Activated naive CD8-positive, alpha-beta T cell treated with anti-CD3 and anti-CD28 coated beads, Interleukin-2, amount 10 ng/mL, durations not matched to agents 7 days and 5 days (primary cell): ENCODE results near the gene HOXA5. TPM values are rescaled to one million over a fixed set of nuclear protein-coding genes. Genes with fewer than 3 reads are reported as not detected.

ENCODE experiments used
- ATAC-seq: fragments of 150-1000 bp; cut with Tn5 transposase; one replicate; pipeline ENCODE4 v1.10.0; 2021; ENCODE audit warnings: low read depth, moderate library complexity
- POLR2A ChIA-PET: fragments of 350-600 bp; sonication (Branson Sonifier 250); formaldehyde crosslinking; loops from one replicate; lab custom pipeline; 2021; ENCODE audit warnings: antibody characterized with exemption; lab: Charles Lee
- DNase-seq: peaks from one replicate; pipeline ENCODE4 v3.0.0; 2021
- H3K27ac Mint-ChIP-seq: one replicate; pipeline ENCODE4 v1.8.0; 2022; ENCODE audit warnings: mild to moderate bottlenecking, mixed read lengths
- H3K27me3 Mint-ChIP-seq: one replicate; pipeline ENCODE4 v1.8.0; 2022; ENCODE audit warnings: mild to moderate bottlenecking, moderate library complexity, mixed read lengths
- H3K36me3 Mint-ChIP-seq: one replicate; pipeline ENCODE4 v1.8.0; 2021; ENCODE audit warnings: mild to moderate bottlenecking, mixed read lengths
- H3K4me1 Mint-ChIP-seq: one replicate; pipeline ENCODE4 v1.8.0; 2021; ENCODE audit warnings: mixed read lengths
- H3K4me3 Mint-ChIP-seq: one replicate; pipeline ENCODE4 v1.8.0; 2022; ENCODE audit warnings: mild to moderate bottlenecking, moderate library complexity, mixed read lengths
- H3K9me3 Mint-ChIP-seq: one replicate; pipeline ENCODE4 v1.8.0; 2021; ENCODE audit warnings: mixed read lengths
- total RNA-seq, 2 experiments: library from RNA; stranded (reverse); gene quantifications; one replicate each; pipeline ENCODE4 v1.2.3, GENCODE V29; 2021

The HOXA5 gene
- total RNA-seq, 2 experiments from 2014 or later = not detected

DNA sequence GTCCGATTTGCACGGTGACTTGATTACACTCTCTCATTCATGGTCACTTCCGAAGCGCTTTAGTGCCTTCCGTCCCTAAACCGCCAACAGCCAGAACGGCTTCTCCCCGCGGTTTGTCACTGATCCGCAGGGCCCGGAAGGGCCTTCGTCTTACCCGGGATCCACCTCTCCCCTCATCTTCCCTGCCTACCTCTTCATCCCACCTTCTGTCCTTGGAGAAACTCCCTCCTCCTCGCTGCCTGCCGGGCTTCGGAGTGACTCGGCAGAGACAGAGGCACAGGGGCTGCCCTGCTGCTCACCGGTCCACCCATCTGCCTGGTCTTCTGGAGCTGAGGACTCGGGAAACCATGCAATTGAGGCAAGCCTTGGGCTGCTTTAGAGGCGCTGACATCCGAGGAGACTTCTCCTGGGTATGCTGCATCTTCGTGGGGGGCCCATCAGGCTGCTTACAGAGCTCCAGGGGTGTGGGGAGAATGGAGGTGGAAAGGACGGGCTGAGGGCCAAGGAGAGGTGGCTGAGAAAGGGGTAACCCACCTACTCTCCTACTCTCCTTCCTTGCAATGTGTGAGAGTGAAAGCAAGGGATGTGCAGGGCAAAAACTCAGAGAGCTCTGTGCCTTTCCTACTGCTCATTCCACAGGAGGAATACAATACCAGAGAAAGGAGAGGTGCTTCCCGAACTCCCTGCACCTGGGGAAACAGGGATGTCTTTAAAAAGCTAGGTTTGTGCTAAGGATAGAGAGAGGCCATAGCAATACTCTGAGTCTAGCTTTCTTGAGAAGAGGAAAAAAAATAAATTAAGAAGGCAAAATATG is 42.6 kb upstream of the HOXA5 start:
- Mint-ChIP-seq H3K9me3 (no peaks in the 10 kb centered on the region), H3K27me3 (peaks cover 92% of the 10 kb centered on the region), H3K4me3 (peak overlapping the region; percentile 68), H3K4me1 (peaks cover 30% of the 10 kb centered on the region), H3K27ac (peak overlapping the region; percentile 27), H3K36me3 (peaks cover 2% of the 10 kb centered on the region)
- ATAC-seq = no peak
- peak; percentile 42 for DNase-seq
- POLR2A ChIA-PET = interaction anchor here (0.9 kb wide), 1 partner anchor 31 kb away, joined by 4 read pairs; no protein-coding TSS in a partner anchor

- Mint-ChIP-seq H3K27ac (peak within 1 kb of the TSS; percentile 27), H3K36me3 (peaks cover 2% of the 10 kb centered on the region), H3K4me1 (peaks cover 30% of the 10 kb centered on the region)
These were observed 41.8 kb upstream of the HOXA5 start, which contains the start of gene HOXA11 for GRCh38 chr7:27185013-27185853. Gene HOXA11, minus strand, starts transcription at chr7:27185232. Its CDS starts 88 bp downstream, at chr7:27185144.

GRCh38 chr7:27184337-27185012 is 41.0 kb upstream of the HOXA5 start:
- H3K9me3 Mint-ChIP-seq = no peaks in the 10 kb centered on the region
- peak overlapping the region; percentile 68 for H3K4me3 Mint-ChIP-seq
- no peak for ATAC-seq
- POLR2A ChIA-PET = no interaction called here
- H3K27ac Mint-ChIP-seq = peak overlapping the region; percentile 22
- H3K36me3 Mint-ChIP-seq = peaks cover 1% of the 10 kb centered on the region
- DNase-seq = peak; percentile 59
- H3K27me3 Mint-ChIP-seq = peaks cover 85% of the 10 kb centered on the region
- peaks cover 31% of the 10 kb centered on the region for H3K4me1 Mint-ChIP-seq

More at GRCh38 chr7:27185013-27185853, 41.8 kb upstream of the HOXA5 start, which contains the start of gene HOXA11:
- H3K4me3 Mint-ChIP-seq = peak within 1 kb of the TSS; percentile 68
- no peak for ATAC-seq
- peak; percentile 43 for DNase-seq
- peaks cover 88% of the 10 kb centered on the region for H3K27me3 Mint-ChIP-seq
- POLR2A ChIA-PET = interaction anchor here (0.9 kb wide), 1 partner anchor 30 kb away, joined by 4 read pairs; no protein-coding TSS in a partner anchor
- no peaks in the 10 kb centered on the region for H3K9me3 Mint-ChIP-seq

DNA sequence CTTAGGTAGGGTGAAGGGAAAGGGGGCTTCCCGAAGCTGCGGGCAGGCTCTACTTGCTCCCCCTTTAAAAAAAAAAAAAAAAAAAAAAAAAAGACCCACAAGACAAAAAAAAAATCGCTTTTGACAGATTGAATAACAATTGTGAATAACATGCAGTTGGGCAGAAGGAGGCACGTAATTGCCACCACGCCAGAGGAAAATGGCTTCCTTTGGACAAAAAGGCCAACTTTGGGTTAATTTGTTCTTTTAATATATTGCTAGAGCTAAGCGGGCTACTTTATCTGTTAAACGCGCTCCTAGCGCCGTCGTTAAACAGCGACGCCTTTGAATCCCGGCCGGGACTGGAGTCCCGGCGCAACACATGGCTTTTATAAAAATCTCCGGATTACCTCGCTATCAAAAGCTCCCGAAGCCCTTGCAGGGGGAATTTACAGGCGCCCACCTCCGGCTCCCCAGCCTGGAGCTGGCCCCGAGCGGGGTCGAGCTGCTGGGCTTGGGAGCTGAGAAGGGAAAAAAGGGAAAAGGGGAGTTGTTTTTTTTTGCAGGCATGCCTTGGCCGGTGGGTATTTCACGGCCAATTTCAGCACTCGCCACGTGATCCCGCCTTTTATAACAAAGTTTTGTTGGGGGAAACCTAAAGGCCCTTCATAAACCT is 40.3 kb upstream of the HOXA5 start:
- Mint-ChIP-seq H3K9me3 (no peaks in the 10 kb centered on the region), H3K27ac (no peak overlapping the region), H3K36me3 (peaks cover 1% of the 10 kb centered on the region), H3K4me3 (peak overlapping the region; percentile 40), H3K27me3 (peaks cover 85% of the 10 kb centered on the region), H3K4me1 (peaks cover 32% of the 10 kb centered on the region)
- ATAC-seq (no peak), DNase-seq (peak; percentile 27)
- POLR2A ChIA-PET = interaction anchor here (0.6 kb wide), 1 partner anchor 29 kb away, joined by 5 read pairs; no protein-coding TSS in a partner anchor

DNA sequence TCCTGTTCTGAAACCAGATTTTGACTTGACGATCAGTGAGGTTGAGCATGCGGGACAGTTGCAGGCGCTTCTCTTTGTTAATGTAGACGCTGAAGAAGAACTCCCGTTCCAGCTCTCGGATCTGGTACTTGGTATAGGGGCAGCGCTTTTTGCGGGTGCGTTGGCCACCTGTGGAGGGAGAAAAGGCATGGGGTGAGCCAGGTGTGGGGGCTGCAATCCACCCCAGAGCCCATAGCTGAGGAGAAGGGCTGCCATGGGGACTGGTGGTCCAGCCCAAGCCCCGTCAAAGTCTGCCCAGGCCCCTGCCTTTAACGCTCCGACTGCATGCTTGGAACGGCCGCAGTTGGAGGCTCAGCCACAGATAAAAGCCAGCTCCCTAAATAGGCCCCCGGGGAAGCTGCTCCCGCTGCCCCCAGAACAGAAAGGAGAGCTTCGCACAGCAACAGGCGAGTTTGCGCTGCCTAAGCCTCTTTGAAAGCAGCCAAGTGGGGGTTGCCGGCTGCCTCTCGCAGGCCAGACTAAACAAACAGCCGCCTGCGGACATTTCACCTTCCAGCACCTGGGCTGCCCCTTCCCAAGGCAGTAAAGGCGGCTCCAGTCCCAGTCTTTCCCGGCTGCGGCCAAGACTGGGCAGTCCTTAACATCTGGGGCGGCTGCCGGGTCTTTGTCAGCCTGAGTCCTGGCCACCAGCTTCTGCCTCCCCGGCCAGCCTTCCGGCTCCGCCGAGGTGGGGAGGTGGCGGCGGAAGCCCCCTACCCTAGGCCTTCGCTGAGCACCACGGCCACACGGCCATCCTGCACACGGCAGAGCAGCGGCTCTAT is 39.6 kb upstream of the HOXA5 start:
- POLR2A ChIA-PET = interaction anchor here (0.6 kb wide), 1 partner anchor 28 kb away, joined by 5 read pairs; no protein-coding TSS in a partner anchor
- peak; percentile 34 for DNase-seq
- Mint-ChIP-seq H3K4me1 (peaks cover 25% of the 10 kb centered on the region), H3K36me3 (peaks cover 1% of the 10 kb centered on the region), H3K27ac (no peak overlapping the region), H3K4me3 (no peak overlapping the region), H3K27me3 (peaks cover 85% of the 10 kb centered on the region), H3K9me3 (no peaks in the 10 kb centered on the region)
- ATAC-seq = no peak

GRCh38 chr7:27182285-27182841 is 38.9 kb upstream of the HOXA5 start:
- Mint-ChIP-seq H3K36me3 (peaks cover 1% of the 10 kb centered on the region), H3K27ac (no peak overlapping the region), H3K4me3 (no peak overlapping the region), H3K9me3 (no peaks in the 10 kb centered on the region), H3K4me1 (peaks cover 21% of the 10 kb centered on the region), H3K27me3 (peaks cover 85% of the 10 kb centered on the region)
- no peak for ATAC-seq
- POLR2A ChIA-PET = no interaction called here
- DNase-seq = no peak

- ATAC-seq (no peak), DNase-seq (peak; percentile 17)
These were observed 38.4 kb upstream of the HOXA5 start for GRCh38 chr7:27181795-27182275.

DNA sequence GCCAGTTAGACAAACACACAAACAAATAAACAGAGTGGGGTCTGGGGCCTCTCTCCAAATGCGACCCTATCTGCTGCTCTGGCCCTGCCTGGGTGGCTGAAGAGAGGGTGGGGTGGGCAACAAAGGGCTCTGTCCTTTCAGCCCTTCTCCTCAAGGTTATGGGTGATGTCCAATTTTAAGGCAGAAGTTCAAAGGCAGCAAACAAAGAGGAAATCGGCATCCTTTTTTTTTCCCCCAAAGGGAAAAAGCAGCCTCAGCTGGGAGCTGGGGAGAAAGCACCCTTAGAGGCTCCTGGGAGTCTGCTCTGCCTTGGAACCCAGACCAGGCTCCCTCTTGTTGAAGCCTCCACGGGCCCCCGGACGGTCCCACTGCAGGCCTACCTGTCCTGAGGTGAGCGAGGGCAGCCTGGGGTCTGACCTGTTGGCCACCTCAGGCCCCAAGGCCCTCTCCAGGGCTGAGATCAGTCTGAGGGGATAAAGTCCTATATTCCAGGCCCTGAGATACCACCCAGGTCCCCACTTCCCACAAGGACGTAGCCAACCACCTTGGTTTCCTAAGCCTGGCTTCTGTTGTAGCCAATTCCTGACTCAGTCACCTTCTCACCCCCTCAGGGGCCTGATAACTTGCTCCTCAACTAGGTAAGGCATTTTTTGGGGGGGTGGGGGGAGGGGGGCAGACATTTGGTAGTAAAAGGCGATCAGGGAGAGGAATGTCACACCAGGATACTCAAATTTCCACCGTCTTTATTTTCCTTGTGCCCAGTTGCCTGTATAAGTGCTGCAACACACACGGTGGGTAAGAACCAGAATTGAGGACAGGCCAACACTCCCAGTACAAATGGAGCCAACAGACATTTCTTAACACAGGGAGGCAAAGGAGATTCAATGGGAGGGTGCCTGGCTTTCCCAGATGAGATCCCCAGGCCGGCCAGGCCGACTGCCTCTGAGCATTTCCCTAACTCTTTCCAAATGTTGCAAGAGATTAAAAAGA is 37.2 kb upstream of the HOXA5 start:
- Mint-ChIP-seq H3K36me3 (peaks cover 1% of the 10 kb centered on the region), H3K27ac (no peak overlapping the region), H3K4me1 (peaks cover 14% of the 10 kb centered on the region), H3K4me3 (no peak overlapping the region), H3K27me3 (peaks cover 71% of the 10 kb centered on the region), H3K9me3 (no peaks in the 10 kb centered on the region)
- POLR2A ChIA-PET = no interaction called here
- DNase-seq = peak; percentile 12
- no peak for ATAC-seq

More at GRCh38 chr7:27181795-27182275, 38.4 kb upstream of the HOXA5 start:
- Mint-ChIP-seq H3K27ac (no peak overlapping the region), H3K4me1 (peaks cover 21% of the 10 kb centered on the region), H3K27me3 (peaks cover 82% of the 10 kb centered on the region), H3K4me3 (no peak overlapping the region), H3K36me3 (peaks cover 1% of the 10 kb centered on the region), H3K9me3 (no peaks in the 10 kb centered on the region)
- POLR2A ChIA-PET = no interaction called here

- Mint-ChIP-seq H3K4me3 (peak overlapping the region; percentile 68), H3K27ac (no peak overlapping the region), H3K4me1 (peaks cover 6% of the 10 kb centered on the region), H3K9me3 (no peaks in the 10 kb centered on the region), H3K36me3 (peaks cover 1% of the 10 kb centered on the region), H3K27me3 (peaks cover 71% of the 10 kb centered on the region)
- DNase-seq (peak; percentile 77), ATAC-seq (peak; percentile 80)
- POLR2A ChIA-PET = no interaction called here
These were observed 36.3 kb upstream of the HOXA5 start for GRCh38 chr7:27179503-27180430.

- no peak overlapping the region for H3K4me3 Mint-ChIP-seq
- ATAC-seq = no peak
- H3K4me1 Mint-ChIP-seq = peaks cover 5% of the 10 kb centered on the region
- POLR2A ChIA-PET = no interaction called here
- H3K36me3 Mint-ChIP-seq = peaks cover 1% of the 10 kb centered on the region
- no peak for DNase-seq
- H3K27ac Mint-ChIP-seq = no peak overlapping the region
- no peaks in the 10 kb centered on the region for H3K9me3 Mint-ChIP-seq
- peaks cover 71% of the 10 kb centered on the region for H3K27me3 Mint-ChIP-seq
These were observed 35.5 kb upstream of the HOXA5 start for GRCh38 chr7:27179030-27179429.
